ENCODE data around the gene GHR.
"Not testable (repeated sequence)": the region's sequence is repeated elsewhere in the genome, so short reads cannot be mapped to it uniquely, and the experiment has no call there.

The GHR gene

DNA sequence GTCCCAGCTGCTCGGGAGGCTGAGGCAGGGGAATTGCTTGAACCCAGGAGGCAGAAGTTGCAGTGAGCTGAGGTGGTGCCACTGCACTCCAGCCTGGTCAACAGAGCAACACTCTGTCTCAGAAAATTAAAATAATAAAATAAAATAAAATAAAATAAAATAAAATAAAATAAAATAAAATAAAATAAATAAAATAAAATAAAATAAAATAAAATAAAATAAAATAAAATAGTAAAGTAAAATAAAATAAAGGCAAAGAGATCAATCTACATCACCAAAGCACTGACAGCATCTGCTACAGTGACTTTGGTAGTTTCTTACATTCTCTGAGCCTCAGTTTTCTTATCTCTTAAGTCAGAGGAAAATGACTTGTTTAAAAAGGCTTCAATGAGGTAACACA lies 152.7 kb downstream of the GHR start:
- H3K36me3 ChIP-seq (ENCODE audit: control insufficient read depth, insufficient read depth, low read length); H3K27me3 ChIP-seq (ENCODE audit: control insufficient read depth, insufficient read depth, low read length, poor library complexity, severe bottlenecking); H3K27ac ChIP-seq (ENCODE audit: insufficient read depth, low read depth, low read length, poor library complexity, severe bottlenecking); H3K4me3 ChIP-seq (ENCODE audit: insufficient read depth, low read depth, low read length); H3K4me1 ChIP-seq (ENCODE audit: control insufficient read depth, insufficient read depth, low read length); H3K9me3 ChIP-seq (ENCODE audit: control insufficient read depth, low read length): not testable (repeated sequence)
- 95 to 100% methylated on average over 1 of the region's 1 CpG for WGBS, 2 experiments

GRCh38 chr5:42578901-42579300 lies 155.7 kb downstream of the GHR start:
- WGBS, 2 experiments: 80% methylated on average over 1 of the region's 1 CpG; no CpG with 5 or more reads in 1 of the 2 experiments
- not testable (repeated sequence) for H3K27ac ChIP-seq (ENCODE audit: insufficient read depth, low read depth, low read length, poor library complexity, severe bottlenecking); H3K4me1 ChIP-seq (ENCODE audit: control insufficient read depth, insufficient read depth, low read length); H3K36me3 ChIP-seq (ENCODE audit: control insufficient read depth, insufficient read depth, low read length); H3K9me3 ChIP-seq (ENCODE audit: control insufficient read depth, low read length); H3K27me3 ChIP-seq (ENCODE audit: control insufficient read depth, insufficient read depth, low read length, poor library complexity, severe bottlenecking); H3K4me3 ChIP-seq (ENCODE audit: insufficient read depth, low read depth, low read length)

- Histone ChIP-seq H3K27me3 (ENCODE audit: control insufficient read depth, insufficient read depth, low read length, poor library complexity, severe bottlenecking) (no peaks in the 10 kb centered on the region), H3K27ac (ENCODE audit: insufficient read depth, low read depth, low read length, poor library complexity, severe bottlenecking) (no peak overlapping the region), H3K4me3 (ENCODE audit: insufficient read depth, low read depth, low read length) (no peak overlapping the region), H3K36me3 (ENCODE audit: control insufficient read depth, insufficient read depth, low read length) (no peaks in the 10 kb centered on the region), H3K4me1 (ENCODE audit: control insufficient read depth, insufficient read depth, low read length) (no peaks in the 10 kb centered on the region), H3K9me3 (ENCODE audit: control insufficient read depth, low read length) (no peaks in the 10 kb centered on the region)
- 71 to 85% methylated on average over 1 of the region's 1 CpG for WGBS, 2 experiments
These were observed 156.1 kb downstream of the GHR start for GRCh38 chr5:42579320-42579719.

GRCh38 chr5:42581845-42582244 lies 158.6 kb downstream of the GHR start:
- WGBS, 2 experiments: 94 to 95% methylated on average over 7 of the region's 7 CpGs
- Histone ChIP-seq H3K27ac (ENCODE audit: insufficient read depth, low read depth, low read length, poor library complexity, severe bottlenecking) (no peak overlapping the region), H3K27me3 (ENCODE audit: control insufficient read depth, insufficient read depth, low read length, poor library complexity, severe bottlenecking) (no peaks in the 10 kb centered on the region)

GRCh38 chr5:42582723-42583122 lies 159.5 kb downstream of the GHR start:
- Histone ChIP-seq H3K4me1 (ENCODE audit: control insufficient read depth, insufficient read depth, low read length) (no peaks in the 10 kb centered on the region), H3K36me3 (ENCODE audit: control insufficient read depth, insufficient read depth, low read length) (no peaks in the 10 kb centered on the region), H3K4me3 (ENCODE audit: insufficient read depth, low read depth, low read length) (no peak overlapping the region), H3K27ac (ENCODE audit: insufficient read depth, low read depth, low read length, poor library complexity, severe bottlenecking) (no peak overlapping the region), H3K9me3 (ENCODE audit: control insufficient read depth, low read length) (no peaks in the 10 kb centered on the region), H3K27me3 (ENCODE audit: control insufficient read depth, insufficient read depth, low read length, poor library complexity, severe bottlenecking) (no peaks in the 10 kb centered on the region)
- WGBS, 2 experiments: 96 to 97% methylated on average over 13 of the region's 13 CpGs

More at GRCh38 chr5:42581845-42582244, 158.6 kb downstream of the GHR start:
- no peaks in the 10 kb centered on the region for H3K36me3 ChIP-seq (ENCODE audit: control insufficient read depth, insufficient read depth, low read length)
- H3K4me3 ChIP-seq (ENCODE audit: insufficient read depth, low read depth, low read length): no peak overlapping the region
- no peaks in the 10 kb centered on the region for H3K9me3 ChIP-seq (ENCODE audit: control insufficient read depth, low read length)
- H3K4me1 ChIP-seq (ENCODE audit: control insufficient read depth, insufficient read depth, low read length): no peaks in the 10 kb centered on the region

GRCh38 chr5:42583322-42583721 lies 160.1 kb downstream of the GHR start:
- H3K4me3 ChIP-seq (ENCODE audit: insufficient read depth, low read depth, low read length): no peak overlapping the region
- H3K4me1 ChIP-seq (ENCODE audit: control insufficient read depth, insufficient read depth, low read length): no peaks in the 10 kb centered on the region

DNA sequence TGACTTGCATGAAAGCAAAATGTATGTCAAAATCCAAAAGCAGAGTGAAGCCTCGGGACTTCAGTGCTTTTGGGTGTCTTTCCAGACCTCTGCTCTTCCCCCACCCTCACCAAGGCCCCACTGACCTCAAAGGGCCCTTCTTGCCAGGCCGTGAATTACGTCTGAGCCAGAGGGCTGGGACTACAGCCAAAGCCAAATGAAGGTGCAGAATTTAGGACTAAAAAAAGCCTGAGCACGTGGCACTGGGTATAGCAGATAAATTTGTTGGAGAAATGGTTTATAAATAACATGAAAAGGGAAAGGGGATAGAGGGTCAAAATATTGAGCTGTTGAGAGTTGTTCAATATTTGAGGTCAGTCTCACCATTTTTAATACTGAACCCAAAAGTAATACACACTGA lies 163.4 kb downstream of the GHR start:
- no peaks in the 10 kb centered on the region for H3K27me3 ChIP-seq (ENCODE audit: control insufficient read depth, insufficient read depth, low read length, poor library complexity, severe bottlenecking)
- WGBS, 2 experiments: 81 to 87% methylated on average over 4 of the region's 4 CpGs

More at GRCh38 chr5:42583322-42583721, 160.1 kb downstream of the GHR start:
- no peak overlapping the region for H3K27ac ChIP-seq (ENCODE audit: insufficient read depth, low read depth, low read length, poor library complexity, severe bottlenecking)
- no peaks in the 10 kb centered on the region for H3K9me3 ChIP-seq (ENCODE audit: control insufficient read depth, low read length)
- H3K36me3 ChIP-seq (ENCODE audit: control insufficient read depth, insufficient read depth, low read length): no peaks in the 10 kb centered on the region
- no peaks in the 10 kb centered on the region for H3K27me3 ChIP-seq (ENCODE audit: control insufficient read depth, insufficient read depth, low read length, poor library complexity, severe bottlenecking)
- 44 to 49% methylated on average over 4 of the region's 4 CpGs for WGBS, 2 experiments

GRCh38 chr5:42587096-42587723 lies 164.0 kb downstream of the GHR start:
- Histone ChIP-seq H3K27ac (ENCODE audit: insufficient read depth, low read depth, low read length, poor library complexity, severe bottlenecking) (no peak overlapping the region), H3K27me3 (ENCODE audit: control insufficient read depth, insufficient read depth, low read length, poor library complexity, severe bottlenecking) (no peaks in the 10 kb centered on the region), H3K9me3 (ENCODE audit: control insufficient read depth, low read length) (no peaks in the 10 kb centered on the region), H3K4me3 (ENCODE audit: insufficient read depth, low read depth, low read length) (no peak overlapping the region), H3K36me3 (ENCODE audit: control insufficient read depth, insufficient read depth, low read length) (no peaks in the 10 kb centered on the region), H3K4me1 (ENCODE audit: control insufficient read depth, insufficient read depth, low read length) (no peaks in the 10 kb centered on the region)
- 93 to 96% methylated on average over 2 to 4 of the region's 4 CpGs for WGBS, 2 experiments

More for the DNA sequence above, 163.4 kb downstream of the GHR start:
- H3K4me1 ChIP-seq (ENCODE audit: control insufficient read depth, insufficient read depth, low read length): no peaks in the 10 kb centered on the region
- no peaks in the 10 kb centered on the region for H3K36me3 ChIP-seq (ENCODE audit: control insufficient read depth, insufficient read depth, low read length)
- no peaks in the 10 kb centered on the region for H3K9me3 ChIP-seq (ENCODE audit: control insufficient read depth, low read length)
- H3K4me3 ChIP-seq (ENCODE audit: insufficient read depth, low read depth, low read length): no peak overlapping the region
- no peak overlapping the region for H3K27ac ChIP-seq (ENCODE audit: insufficient read depth, low read depth, low read length, poor library complexity, severe bottlenecking)

GRCh38 chr5:42590566-42590965 lies 167.3 kb downstream of the GHR start:
- no peaks in the 10 kb centered on the region for H3K27me3 ChIP-seq (ENCODE audit: control insufficient read depth, insufficient read depth, low read length, poor library complexity, severe bottlenecking)

DNA sequence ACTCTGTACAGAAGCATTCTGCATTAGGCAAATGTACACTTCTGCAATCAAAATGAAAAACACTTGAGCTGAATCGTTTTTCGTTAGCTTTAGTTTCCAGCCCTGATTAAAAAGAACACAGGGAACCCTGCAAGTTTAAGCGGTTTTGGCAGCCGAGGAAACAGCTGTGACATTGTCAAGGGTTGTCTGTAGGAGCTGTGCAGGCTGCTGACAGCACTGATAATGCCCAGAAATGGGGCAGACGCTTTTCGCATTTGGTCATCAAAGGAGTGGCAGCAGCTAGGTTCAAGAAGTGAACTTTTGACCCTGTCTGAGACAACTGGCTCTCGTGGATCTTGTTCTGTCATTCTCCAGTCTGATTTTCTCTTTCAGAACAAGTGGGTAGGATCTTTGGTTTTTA lies 167.8 kb downstream of the GHR start:
- H3K27ac ChIP-seq (ENCODE audit: insufficient read depth, low read depth, low read length, poor library complexity, severe bottlenecking): no peak overlapping the region
- H3K9me3 ChIP-seq (ENCODE audit: control insufficient read depth, low read length): no peaks in the 10 kb centered on the region
- no peaks in the 10 kb centered on the region for H3K4me1 ChIP-seq (ENCODE audit: control insufficient read depth, insufficient read depth, low read length)
- no peaks in the 10 kb centered on the region for H3K27me3 ChIP-seq (ENCODE audit: control insufficient read depth, insufficient read depth, low read length, poor library complexity, severe bottlenecking)
- WGBS, 2 experiments: 85 to 86% methylated on average over 7 of the region's 7 CpGs
- H3K36me3 ChIP-seq (ENCODE audit: control insufficient read depth, insufficient read depth, low read length): no peaks in the 10 kb centered on the region
- H3K4me3 ChIP-seq (ENCODE audit: insufficient read depth, low read depth, low read length): no peak overlapping the region

More at GRCh38 chr5:42590566-42590965, 167.3 kb downstream of the GHR start:
- no peaks in the 10 kb centered on the region for H3K4me1 ChIP-seq (ENCODE audit: control insufficient read depth, insufficient read depth, low read length)
- no peak overlapping the region for H3K4me3 ChIP-seq (ENCODE audit: insufficient read depth, low read depth, low read length)
- H3K27ac ChIP-seq (ENCODE audit: insufficient read depth, low read depth, low read length, poor library complexity, severe bottlenecking): no peak overlapping the region
- no peaks in the 10 kb centered on the region for H3K36me3 ChIP-seq (ENCODE audit: control insufficient read depth, insufficient read depth, low read length)
- H3K9me3 ChIP-seq (ENCODE audit: control insufficient read depth, low read length): no peaks in the 10 kb centered on the region

All from ectodermal cell (in vitro differentiated cells).